PC-3 (cell line): ENCODE results near the gene ADARB2. TPM values are rescaled to one million over a fixed set of nuclear protein-coding genes. Genes with fewer than 3 reads are reported as not detected.

Experiments
- ATAC-seq: fragments of 200-7000 bp; cut with Tn5 transposase; 2 replicates; pipeline ENCODE4 v1.9.1; 2020; ENCODE audit warnings: mild to moderate bottlenecking, moderate library complexity
- BruUV-seq: library from RNA; stranded (reverse); fragments of 400-500 nt; replicated peaks from 2 replicates; lab custom pipeline; 2021; lab: Mats Ljungman, UMichigan
- CTCF ChIA-PET: fragments of 300-600 bp; sonication (Branson Sonifier 250); formaldehyde crosslinking; loops from one replicate; lab custom pipeline; 2022; ENCODE audit warnings: antibody characterized with exemption; lab: Charles Lee
- POLR2A ChIA-PET: fragments of 300-600 bp; sonication (Branson Sonifier 250); formaldehyde crosslinking; loops from one replicate; lab custom pipeline; 2022; ENCODE audit warnings: antibody characterized with exemption; ENCODE audit not compliant: unreplicated experiment; lab: Charles Lee
- DNase-seq: peaks from one replicate; pipeline ENCODE4 v3.0.0-alpha.2; 2015
- H2AFZ ChIP-seq: fragments of 300-600 bp; sonication (generic); 2 replicates; pipeline ENCODE4 v1.6.0; 2016; ENCODE audit warnings: antibody characterized with exemption, low read length
- H3F3A ChIP-seq: fragments of 300-600 bp; sonication (generic); one replicate; pipeline ENCODE4 v1.6.0; 2017; ENCODE audit warnings: antibody characterized with exemption, low read length, control low read depth, mild to moderate bottlenecking; ENCODE audit not compliant: unreplicated experiment
- H3K27ac ChIP-seq: fragments of 300-600 bp; sonication (generic); 2 replicates; pipeline ENCODE4 v1.5.1; 2016; ENCODE audit warnings: mild to moderate bottlenecking, low read length
- H3K27me3 ChIP-seq: fragments of 300-600 bp; sonication (generic); 2 replicates; pipeline ENCODE4 v1.6.1; 2016; ENCODE audit warnings: low read length, mixed read lengths
- H3K36me3 ChIP-seq: fragments of 300-600 bp; sonication (generic); 2 replicates; pipeline ENCODE4 v1.6.1; 2016; ENCODE audit warnings: low read depth, mixed run types, low read length, mixed read lengths
- H3K4me1 ChIP-seq: fragments of 300-600 bp; sonication (generic); 2 replicates; pipeline ENCODE4 v1.5.1; 2016; ENCODE audit warnings: low read length; ENCODE audit not compliant: insufficient read depth
- H3K4me2 ChIP-seq: fragments of 300-600 bp; sonication (generic); 2 replicates; pipeline ENCODE4 v1.6.0; 2016; ENCODE audit warnings: low read length
- H3K4me3 ChIP-seq: fragments of 300-600 bp; sonication (generic); 2 replicates; pipeline ENCODE4 v1.5.1; 2016; ENCODE audit warnings: mild to moderate bottlenecking, low read length, mixed read lengths
- H3K79me2 ChIP-seq: fragments of 300-600 bp; sonication (generic); 2 replicates; pipeline ENCODE4 v1.6.1; 2017; ENCODE audit warnings: low read length, mixed read lengths
- H3K9ac ChIP-seq: fragments of 300-600 bp; sonication (generic); 2 replicates; pipeline ENCODE4 v1.6.0; 2016; ENCODE audit warnings: mild to moderate bottlenecking, low read length
- H3K9me2 ChIP-seq: fragments of 300-600 bp; sonication (generic); replicated peaks from 2 replicates; pipeline ENCODE4 v1.6.1; 2016; ENCODE audit warnings: mixed run types, low read length, mixed read lengths
- H3K9me3 ChIP-seq: fragments of 300-600 bp; sonication (generic); 2 replicates; pipeline ENCODE4 v1.6.1; 2016; ENCODE audit warnings: low read length, mixed read lengths
- H4K20me1 ChIP-seq: fragments of 300-600 bp; sonication (generic); 2 replicates; pipeline ENCODE4 v1.6.1; 2016; ENCODE audit warnings: low read length, mixed read lengths
- EZH2 ChIP-seq: fragments of 300-600 bp; sonication (generic); IDR thresholded peaks from one replicate; pipeline ENCODE4 v1.6.1; 2017; ENCODE audit warnings: antibody characterized with exemption, mild to moderate bottlenecking, low read length; ENCODE audit not compliant: unreplicated experiment
- EZH2phosphoT487 ChIP-seq: fragments of 300-600 bp; sonication (generic); IDR thresholded peaks from 2 replicates; pipeline ENCODE4 v1.6.1; 2018; ENCODE audit warnings: mild to moderate bottlenecking, antibody characterized with exemption, low read length, borderline replicate concordance
- intact Hi-C: fragments of 100-400 bp; cut with micrococcal nuclease; formaldehyde crosslinking; loops from 2 replicates; pipeline ENCODE4 v1.9.0; 2023
- total RNA-seq: library from RNA; depleted of rRNA; stranded (reverse); fragments of >200 nt; gene quantifications from 2 replicates; pipeline ENCODE4 v1.2.3, GENCODE V29; 2014
- TF ChIP-seq, protein P1 (sequence below): fragments of 300-600 bp; sonication (generic); conservative IDR thresholded peaks from 2 replicates; pipeline ENCODE4 v1.5.1; 2017; ENCODE audit warnings: antibody characterized with exemption, low read depth, mild to moderate bottlenecking, low read length

The ADARB2 gene
- total RNA-seq, 1 experiment from 2014 or later, result not detected

DNA sequence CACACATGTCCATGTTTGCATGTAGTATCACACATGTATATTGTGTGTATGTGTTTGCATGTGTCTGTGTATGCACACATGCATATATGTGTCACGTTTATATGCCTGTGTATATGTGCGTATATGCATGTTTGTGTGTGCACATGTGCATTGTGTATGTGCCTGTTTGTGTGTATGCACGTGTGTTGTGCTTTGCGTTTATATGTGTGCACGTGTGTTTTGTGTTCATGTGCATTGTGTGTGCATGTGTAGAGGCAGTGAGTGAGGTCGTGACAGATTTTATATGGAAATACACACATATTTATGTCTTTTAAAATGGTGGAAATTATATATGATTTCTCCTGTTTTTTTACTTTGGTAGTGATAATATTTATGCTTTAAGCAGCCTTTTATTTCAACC, 41.2 kb downstream of the ADARB2 start:
- Histone ChIP-seq H2AFZ (no peak overlapping the region), H3K4me2 (no peak overlapping the region), H3K9ac (no peak overlapping the region), H3F3A (no peaks in the 10 kb centered on the region), H3K4me1 (no peaks in the 10 kb centered on the region), H3K4me3 (no peak overlapping the region), H3K27me3 (no peaks in the 10 kb centered on the region), H3K9me3 (no peaks in the 10 kb centered on the region), H3K36me3 (no peaks in the 10 kb centered on the region), H3K9me2 (no peaks in the 10 kb centered on the region), H3K79me2 (no peaks in the 10 kb centered on the region), H4K20me1 (no peaks in the 10 kb centered on the region), H3K27ac (no peak overlapping the region)
- intact Hi-C loops, result no loop called here
- ChIA-PET POLR2A (no interaction called here), CTCF (no interaction called here)
- no TSS peak for BruUV-seq
- ATAC-seq (no peak), DNase-seq (no peak)
- TF ChIP-seq, protein P1, sequence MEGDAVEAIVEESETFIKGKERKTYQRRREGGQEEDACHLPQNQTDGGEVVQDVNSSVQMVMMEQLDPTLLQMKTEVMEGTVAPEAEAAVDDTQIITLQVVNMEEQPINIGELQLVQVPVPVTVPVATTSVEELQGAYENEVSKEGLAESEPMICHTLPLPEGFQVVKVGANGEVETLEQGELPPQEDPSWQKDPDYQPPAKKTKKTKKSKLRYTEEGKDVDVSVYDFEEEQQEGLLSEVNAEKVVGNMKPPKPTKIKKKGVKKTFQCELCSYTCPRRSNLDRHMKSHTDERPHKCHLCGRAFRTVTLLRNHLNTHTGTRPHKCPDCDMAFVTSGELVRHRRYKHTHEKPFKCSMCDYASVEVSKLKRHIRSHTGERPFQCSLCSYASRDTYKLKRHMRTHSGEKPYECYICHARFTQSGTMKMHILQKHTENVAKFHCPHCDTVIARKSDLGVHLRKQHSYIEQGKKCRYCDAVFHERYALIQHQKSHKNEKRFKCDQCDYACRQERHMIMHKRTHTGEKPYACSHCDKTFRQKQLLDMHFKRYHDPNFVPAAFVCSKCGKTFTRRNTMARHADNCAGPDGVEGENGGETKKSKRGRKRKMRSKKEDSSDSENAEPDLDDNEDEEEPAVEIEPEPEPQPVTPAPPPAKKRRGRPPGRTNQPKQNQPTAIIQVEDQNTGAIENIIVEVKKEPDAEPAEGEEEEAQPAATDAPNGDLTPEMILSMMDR, result no peak
- TF ChIP-seq EZH2phosphoT487 (no peak), EZH2 (no peak)

DNA sequence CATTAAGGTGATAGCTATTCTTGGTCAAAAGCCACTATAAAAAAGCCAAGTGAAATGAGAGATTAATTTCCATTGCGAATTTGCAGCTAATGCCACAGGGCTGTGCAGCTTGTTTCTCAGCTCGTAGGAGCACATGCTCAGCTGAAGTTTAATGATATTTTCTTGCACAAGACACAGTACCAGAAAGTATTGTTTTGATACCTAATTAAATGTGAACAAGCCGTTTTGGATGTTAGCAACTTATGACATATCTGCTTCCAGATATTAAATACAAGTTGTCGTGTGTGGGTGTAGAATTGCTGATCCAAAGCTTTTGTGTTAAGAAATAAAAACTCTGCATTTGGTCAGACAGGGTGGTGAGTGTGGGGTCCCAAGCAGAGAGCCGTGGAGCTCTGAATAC, 47.2 kb downstream of the ADARB2 start:
- Histone ChIP-seq H3K9me2 (no peaks in the 10 kb centered on the region), H3K4me3 (no peak overlapping the region), H4K20me1 (no peaks in the 10 kb centered on the region), H3K27me3 (no peaks in the 10 kb centered on the region), H3K27ac (no peak overlapping the region), H3K4me1 (no peaks in the 10 kb centered on the region), H2AFZ (no peak overlapping the region), H3K36me3 (no peaks in the 10 kb centered on the region), H3K9me3 (no peaks in the 10 kb centered on the region), H3F3A (no peaks in the 10 kb centered on the region), H3K9ac (no peak overlapping the region), H3K79me2 (no peaks in the 10 kb centered on the region), H3K4me2 (no peak overlapping the region)
- intact Hi-C loops, result no loop called here
- DNase-seq, result no peak
- BruUV-seq, result no TSS peak
- ChIA-PET POLR2A (no interaction called here), CTCF (no interaction called here)
- ATAC-seq, result no peak
- TF ChIP-seq EZH2 (no peak), EZH2phosphoT487 (no peak)
- TF ChIP-seq, protein P1, result no peak

DNA sequence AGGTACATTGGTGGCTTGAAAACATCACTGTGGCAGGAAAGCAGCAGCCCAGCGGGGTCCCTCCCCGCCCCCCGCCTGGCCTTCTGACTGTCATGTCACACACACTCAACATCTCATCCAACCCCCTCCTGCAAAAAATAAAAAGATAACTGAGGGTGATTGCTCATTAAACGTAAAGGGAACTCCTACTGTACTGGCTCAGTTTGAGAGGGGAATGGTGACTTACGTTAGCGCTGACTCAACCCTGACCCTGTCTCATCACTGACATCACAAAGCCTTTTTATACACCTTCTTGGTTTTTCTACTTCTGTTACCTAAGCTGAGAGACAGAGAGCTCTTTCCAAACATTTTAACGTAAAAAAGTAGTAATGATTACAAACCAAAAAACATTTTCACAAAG, 48.8 kb downstream of the ADARB2 start:
- TF ChIP-seq, protein P1, result no peak
- TF ChIP-seq EZH2 (no peak), EZH2phosphoT487 (no peak)
- no peaks in the 10 kb centered on the region for H3K36me3 ChIP-seq
- H3K4me2 ChIP-seq, result no peak overlapping the region
- DNase-seq (no peak), ATAC-seq (no peak)
- H3K9me2 ChIP-seq, result no peaks in the 10 kb centered on the region
- no peaks in the 10 kb centered on the region for H3K4me1 ChIP-seq
- H3F3A ChIP-seq, result no peaks in the 10 kb centered on the region
- no peak overlapping the region for H3K9ac ChIP-seq
- ChIA-PET CTCF (no interaction called here), POLR2A (no interaction called here)
- H3K9me3 ChIP-seq, result no peaks in the 10 kb centered on the region
- H3K79me2 ChIP-seq, result no peaks in the 10 kb centered on the region
- intact Hi-C loops, result no loop called here
- H3K27ac ChIP-seq, result no peak overlapping the region
- no peaks in the 10 kb centered on the region for H3K27me3 ChIP-seq
- no peaks in the 10 kb centered on the region for H4K20me1 ChIP-seq
- no TSS peak for BruUV-seq
- no peak overlapping the region for H2AFZ ChIP-seq
- no peak overlapping the region for H3K4me3 ChIP-seq
